ENCODE data around the gene LPCAT4.

Gene LPCAT4

GRCh38 chr15:34341381-34342212 is 25.4 kb downstream of the LPCAT4 start:
- DNase-seq = no peak
- in situ Hi-C loops (cut with MboI; ENCODE audit: low pct_unique_long_range_greater_than_20kb, low sequenced_read_pairs) = no loop called here

- in situ Hi-C loops (cut with MboI; ENCODE audit: low pct_unique_long_range_greater_than_20kb, low sequenced_read_pairs) = no loop called here
- DNase-seq = no peak
Observed at GRCh38 chr15:34339946-34340345, 27.1 kb downstream of the LPCAT4 start.

DNA sequence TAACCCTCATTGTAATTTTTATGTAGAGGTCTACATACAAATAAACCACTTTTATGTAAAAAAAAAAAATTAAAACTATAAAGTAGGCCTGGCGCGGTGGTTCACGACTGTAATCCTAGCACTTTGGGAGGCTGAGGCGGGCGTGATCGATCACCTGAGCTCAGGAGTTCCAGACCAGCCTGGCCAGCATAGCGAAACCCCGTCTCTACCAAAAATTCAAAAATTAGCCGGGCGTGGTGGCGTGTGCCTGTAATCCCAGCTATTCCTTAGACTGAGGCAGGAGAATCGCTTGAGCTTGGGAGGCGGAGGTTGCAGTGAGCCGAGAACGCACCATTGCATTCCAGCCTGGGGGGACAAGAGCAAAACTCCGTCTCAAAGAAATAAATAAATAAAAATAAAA is 28.6 kb downstream of the LPCAT4 start:
- no peak for DNase-seq
- in situ Hi-C loops (cut with MboI; ENCODE audit: low pct_unique_long_range_greater_than_20kb, low sequenced_read_pairs) = no loop called here

DNA sequence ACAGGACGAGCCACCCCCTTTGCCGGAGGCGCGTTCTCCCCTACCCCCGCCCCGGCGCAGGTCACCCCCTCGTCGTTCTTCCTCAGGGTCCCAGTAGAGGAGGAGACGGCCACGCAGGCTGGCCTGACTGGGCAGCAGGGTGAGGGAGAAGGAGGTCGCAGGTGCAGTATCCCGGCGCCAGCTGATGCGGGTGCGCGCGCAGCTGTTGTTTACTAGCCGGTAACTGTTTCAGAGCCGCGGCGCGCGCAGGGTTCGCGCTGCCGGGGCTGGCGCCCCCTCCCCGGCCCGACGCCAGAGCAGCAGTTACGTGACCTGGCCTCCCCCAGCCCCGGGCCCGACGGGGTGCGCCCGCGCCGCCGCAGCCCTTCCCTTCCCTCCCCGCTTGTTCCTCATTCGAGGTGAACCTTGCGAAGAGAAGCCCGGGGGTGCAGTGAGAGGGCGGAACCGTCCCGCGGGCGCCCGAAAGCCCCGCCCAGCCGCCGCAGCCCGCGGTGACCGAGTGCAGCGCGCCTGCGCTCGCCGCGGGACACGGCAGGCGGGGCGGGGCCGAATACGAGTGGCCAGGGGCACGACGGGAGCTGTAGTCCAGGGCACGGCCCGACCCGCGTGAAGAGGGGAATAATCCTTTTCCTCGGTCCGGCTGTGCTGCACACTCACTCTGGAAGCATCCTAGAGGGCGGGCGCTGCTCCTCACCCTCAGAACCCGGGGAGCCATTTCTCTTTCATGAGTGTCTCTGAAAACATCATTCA is 29.3 kb downstream of the LPCAT4 start, which contains the start of gene SLC12A6:
Gene SLC12A6, minus strand, starts transcription at position 225 of the 750 bp plus-strand sequence. CDS start 1,101 bp downstream, outside the sequence.
- peak; percentile 97 for DNase-seq
- in situ Hi-C loops (cut with MboI; ENCODE audit: low pct_unique_long_range_greater_than_20kb, low sequenced_read_pairs) = no loop called here

DNA sequence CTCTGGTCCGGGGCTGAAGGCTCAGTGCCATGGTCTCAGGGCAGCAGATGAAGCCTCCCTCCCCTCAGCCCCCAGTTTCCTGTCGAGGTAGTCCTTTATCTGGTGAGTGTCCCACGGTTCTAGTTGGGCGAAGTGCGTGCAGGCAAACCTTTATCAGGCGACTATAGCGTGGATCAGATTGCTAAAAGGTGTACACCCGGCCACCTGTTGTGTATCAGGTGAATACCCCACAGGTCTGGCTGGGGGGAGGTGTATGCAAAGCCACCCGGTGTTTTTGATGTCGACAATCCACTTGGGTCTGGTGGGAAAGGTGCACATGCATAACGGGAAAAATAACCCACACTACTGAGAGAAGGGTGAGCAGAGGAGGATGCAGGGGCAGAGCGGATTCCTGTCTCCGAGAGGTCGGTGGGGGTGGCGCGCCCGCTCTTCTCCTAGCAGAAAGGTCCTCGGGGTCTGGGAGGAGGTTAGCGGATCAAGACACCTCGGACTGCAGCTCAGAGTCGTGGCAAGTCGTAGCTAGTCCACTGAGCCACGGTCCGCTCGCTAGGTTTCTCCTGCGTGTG is 29.9 kb downstream of the LPCAT4 start:
- DNase-seq = peak; percentile 28
- in situ Hi-C loops (cut with MboI; ENCODE audit: low pct_unique_long_range_greater_than_20kb, low sequenced_read_pairs) = no loop called here

- peak; percentile 59 for DNase-seq
Observed at GRCh38 chr15:34336231-34336990, 30.6 kb downstream of the LPCAT4 start.

DNA sequence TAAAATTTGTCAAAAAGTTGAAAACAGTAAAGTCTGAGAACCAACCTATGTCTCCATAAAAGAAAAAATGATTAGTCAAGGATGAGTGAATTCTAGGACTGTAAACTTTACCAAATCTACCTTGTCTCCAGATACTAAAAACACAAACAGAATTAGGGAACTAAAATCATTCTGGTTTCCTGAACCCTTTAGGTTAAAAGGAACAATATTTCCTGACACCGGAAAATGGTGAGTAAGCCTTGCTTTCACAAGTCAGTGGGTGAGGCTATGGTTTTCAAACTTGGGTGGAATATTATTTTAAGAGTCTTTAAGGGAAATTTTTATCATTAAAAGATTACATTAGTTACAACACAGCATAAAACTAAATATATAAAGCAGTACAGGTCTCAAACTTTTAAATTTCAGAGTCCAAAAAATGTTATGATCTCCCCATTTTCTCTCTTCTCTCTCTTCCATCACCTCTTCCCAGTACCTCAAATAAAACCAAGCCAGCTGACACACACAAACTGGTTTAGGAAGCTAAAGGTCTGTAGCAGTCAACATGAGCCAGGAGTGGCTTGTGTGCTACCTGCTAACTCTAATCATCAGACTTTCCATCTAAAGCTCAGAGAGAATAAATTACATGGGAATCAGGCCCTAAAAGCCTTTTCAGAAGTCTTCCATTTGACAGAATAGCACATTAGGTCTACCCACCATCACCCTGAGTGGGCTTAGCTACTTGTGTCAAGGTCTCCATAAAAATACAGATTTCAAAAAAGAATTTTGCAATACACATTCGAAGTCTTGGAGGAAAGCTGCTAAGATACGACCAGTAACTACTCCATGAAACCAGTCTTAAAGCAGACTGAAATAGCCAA is 31.6 kb downstream of the LPCAT4 start:
- DNase-seq = peak; percentile 77
- in situ Hi-C loops (cut with MboI; ENCODE audit: low pct_unique_long_range_greater_than_20kb, low sequenced_read_pairs) = no loop called here

More at GRCh38 chr15:34336231-34336990, 30.6 kb downstream of the LPCAT4 start:
- in situ Hi-C loops (cut with MboI; ENCODE audit: low pct_unique_long_range_greater_than_20kb, low sequenced_read_pairs) = no loop called here

DNA sequence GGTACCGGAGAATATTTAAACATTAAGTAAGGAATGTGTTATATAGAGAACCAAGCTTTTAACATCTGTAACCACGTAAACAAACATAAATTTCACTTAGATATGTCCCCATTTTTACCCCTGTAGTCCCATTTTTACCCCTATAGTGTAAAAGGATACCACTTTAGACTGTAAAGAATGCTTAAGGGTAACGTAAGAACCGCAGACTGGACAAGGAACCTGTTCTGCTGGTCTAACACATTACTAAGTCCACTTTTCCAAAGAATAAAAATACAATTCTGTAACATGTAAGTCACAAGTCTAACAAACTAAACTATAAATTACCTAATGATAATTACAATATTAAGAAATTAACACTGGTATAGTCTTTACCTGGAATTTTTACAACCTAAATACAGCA is 32.3 kb downstream of the LPCAT4 start:
- in situ Hi-C loops (cut with MboI; ENCODE audit: low pct_unique_long_range_greater_than_20kb, low sequenced_read_pairs) = no loop called here
- no peak for DNase-seq

- in situ Hi-C loops (cut with MboI; ENCODE audit: low pct_unique_long_range_greater_than_20kb, low sequenced_read_pairs) = no loop called here
- no peak for DNase-seq
Observed at GRCh38 chr15:34332553-34333120, 34.4 kb downstream of the LPCAT4 start.

DNA sequence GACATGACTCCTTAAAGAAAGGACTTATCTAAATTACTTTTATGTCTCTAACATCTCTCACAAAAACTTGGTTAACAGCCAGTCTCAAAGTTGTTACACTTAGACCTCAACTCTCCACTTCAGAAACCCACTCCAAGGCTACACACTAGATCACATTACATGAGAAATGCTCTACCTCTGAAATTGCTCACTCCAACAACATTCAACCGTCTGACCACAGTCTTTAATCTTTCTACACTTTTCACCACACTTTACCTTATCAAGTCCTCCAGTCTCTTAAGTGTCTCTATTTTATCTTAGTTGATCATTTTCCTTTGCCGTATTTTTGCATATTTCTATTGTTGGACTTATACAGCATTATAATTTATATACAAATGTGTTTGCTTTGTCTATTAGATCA is 35.2 kb downstream of the LPCAT4 start:
- in situ Hi-C loops (cut with MboI; ENCODE audit: low pct_unique_long_range_greater_than_20kb, low sequenced_read_pairs) = no loop called here
- peak; percentile 48 for DNase-seq

DNA sequence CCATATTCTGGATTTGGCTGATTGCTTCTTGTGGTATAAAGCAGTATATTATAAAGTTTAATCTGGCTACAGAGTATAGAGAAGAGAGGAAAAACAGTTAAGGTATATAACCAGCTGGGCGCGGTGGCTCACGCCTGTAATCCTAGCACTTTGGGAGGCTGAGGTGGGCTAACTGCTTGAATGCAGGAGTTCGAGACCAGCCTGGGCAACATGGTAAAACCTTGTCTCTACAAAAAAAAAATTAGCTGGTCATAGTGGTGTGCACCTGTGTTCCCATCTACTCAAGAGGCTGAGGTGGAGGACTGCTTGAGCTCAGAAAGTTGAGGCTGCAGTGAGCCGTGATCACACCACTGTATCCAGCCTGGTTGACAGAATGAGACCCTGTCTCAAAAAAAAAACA is 36.7 kb downstream of the LPCAT4 start:
- DNase-seq = no peak
- in situ Hi-C loops (cut with MboI; ENCODE audit: low pct_unique_long_range_greater_than_20kb, low sequenced_read_pairs) = no loop called here

DNA sequence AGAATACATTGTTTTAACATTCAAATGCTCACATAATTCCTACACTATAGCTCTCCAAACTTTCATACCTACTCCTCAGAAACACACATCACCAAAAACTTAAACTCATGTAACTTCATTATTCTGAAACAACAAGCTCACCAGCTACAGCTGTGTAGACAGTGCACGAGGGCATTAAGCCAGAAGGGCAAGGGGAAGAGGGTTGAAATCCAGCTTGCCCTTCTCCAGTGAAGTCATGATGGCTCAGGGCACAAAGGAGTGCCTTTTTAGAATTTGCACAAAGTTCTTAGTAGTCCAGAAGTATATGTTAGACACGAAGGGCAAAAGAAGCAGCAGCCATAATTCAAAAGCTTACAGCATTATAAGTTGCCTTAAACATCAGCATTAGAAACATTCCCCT is 38.0 kb downstream of the LPCAT4 start:
- in situ Hi-C loops (cut with MboI; ENCODE audit: low pct_unique_long_range_greater_than_20kb, low sequenced_read_pairs) = no loop called here
- no peak for DNase-seq

DNA sequence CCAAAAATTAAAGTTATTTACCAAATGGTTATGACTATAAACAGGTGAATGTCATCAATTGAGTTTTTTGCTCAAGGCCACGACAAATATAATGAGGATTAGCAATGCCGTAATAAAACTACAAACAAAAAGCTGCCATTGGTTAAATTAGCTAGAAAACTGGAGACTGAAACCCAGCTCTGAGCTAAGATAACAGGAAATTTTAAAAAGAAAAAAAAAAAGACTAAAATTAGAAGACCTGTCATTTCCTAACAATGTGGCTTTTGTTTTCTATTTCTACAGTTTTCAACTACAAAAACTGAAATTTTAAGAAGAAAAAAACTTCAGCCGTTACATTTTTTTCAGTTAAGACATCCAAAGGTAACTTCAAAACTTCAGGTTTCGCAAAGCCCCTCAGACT is 39.1 kb downstream of the LPCAT4 start:
- in situ Hi-C loops (cut with MboI; ENCODE audit: low pct_unique_long_range_greater_than_20kb, low sequenced_read_pairs) = no loop called here
- no peak for DNase-seq

GRCh38 chr15:34325368-34325767 is 41.6 kb downstream of the LPCAT4 start:
- in situ Hi-C loops (cut with MboI; ENCODE audit: low pct_unique_long_range_greater_than_20kb, low sequenced_read_pairs) = no loop called here
- DNase-seq = no peak

- in situ Hi-C loops (cut with MboI; ENCODE audit: low pct_unique_long_range_greater_than_20kb, low sequenced_read_pairs) = no loop called here
- no peak for DNase-seq
Observed at GRCh38 chr15:34324933-34325332, 42.1 kb downstream of the LPCAT4 start.

GRCh38 chr15:34323217-34323616 is 43.8 kb downstream of the LPCAT4 start:
- in situ Hi-C loops (cut with MboI; ENCODE audit: low pct_unique_long_range_greater_than_20kb, low sequenced_read_pairs) = no loop called here
- DNase-seq = no peak

DNA sequence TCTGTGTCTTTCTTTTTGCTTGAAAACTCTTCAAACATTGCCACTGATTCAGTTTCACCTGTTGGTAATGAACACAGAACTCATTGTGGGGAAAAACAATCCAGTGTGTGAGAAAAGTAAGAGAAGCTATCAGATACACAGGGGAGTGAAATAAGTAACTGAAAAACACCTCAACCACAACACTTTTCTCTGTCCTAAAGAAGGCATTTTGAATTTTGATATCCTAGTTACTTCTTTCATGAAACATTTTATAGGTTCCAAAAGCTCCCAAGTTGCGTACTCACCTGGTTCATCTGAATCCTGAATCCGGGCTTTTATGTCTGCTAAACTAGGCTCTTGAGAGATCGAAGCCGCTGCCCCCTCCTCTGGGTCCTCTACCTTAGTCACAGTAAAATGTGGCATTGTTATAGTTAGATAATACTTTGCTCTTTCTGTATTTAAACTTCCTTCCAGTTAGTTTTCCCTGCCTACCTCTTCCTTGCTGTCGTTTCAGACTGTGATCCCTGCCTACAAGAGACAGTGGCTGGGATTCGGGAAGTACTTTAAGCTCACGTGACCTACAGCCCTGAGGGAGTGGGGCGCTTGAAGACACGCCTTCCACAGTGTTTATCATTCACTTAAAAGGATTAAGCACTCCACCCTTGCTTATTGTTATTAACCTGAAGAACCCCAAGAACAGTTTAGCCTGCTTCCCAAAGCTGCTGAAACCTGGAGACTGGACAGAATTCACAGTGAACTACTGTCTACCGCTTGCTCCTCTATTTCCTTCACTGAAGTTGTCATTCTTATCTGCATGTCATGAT is 48.5 kb downstream of the LPCAT4 start:
- DNase-seq = peak; percentile 78
- in situ Hi-C loops (cut with MboI; ENCODE audit: low pct_unique_long_range_greater_than_20kb, low sequenced_read_pairs) = no loop called here

All from KBM-7 (cell line).